ENCODE measurements around the gene PTBP1.

DNA sequence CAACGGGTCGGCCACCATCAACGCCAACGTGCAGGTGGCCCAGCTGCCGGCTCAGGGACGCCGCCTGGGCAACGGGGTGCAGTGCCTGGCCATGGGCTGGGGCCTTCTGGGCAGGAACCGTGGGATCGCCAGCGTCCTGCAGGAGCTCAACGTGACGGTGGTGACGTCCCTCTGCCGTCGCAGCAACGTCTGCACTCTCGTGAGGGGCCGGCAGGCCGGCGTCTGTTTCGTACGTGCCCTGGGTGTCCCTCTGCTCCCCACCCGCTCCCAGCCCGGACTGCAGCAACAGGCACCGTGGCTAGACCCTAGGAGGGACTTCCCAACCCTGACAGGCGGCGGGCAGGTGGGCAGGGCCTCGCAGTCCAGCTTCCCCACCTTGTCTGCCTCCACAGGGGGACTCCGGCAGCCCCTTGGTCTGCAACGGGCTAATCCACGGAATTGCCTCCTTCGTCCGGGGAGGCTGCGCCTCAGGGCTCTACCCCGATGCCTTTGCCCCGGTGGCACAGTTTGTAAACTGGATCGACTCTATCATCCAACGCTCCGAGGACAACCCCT is 58.4 kb downstream of the PTBP1 start:
- TF ChIP-seq, protein P1, sequence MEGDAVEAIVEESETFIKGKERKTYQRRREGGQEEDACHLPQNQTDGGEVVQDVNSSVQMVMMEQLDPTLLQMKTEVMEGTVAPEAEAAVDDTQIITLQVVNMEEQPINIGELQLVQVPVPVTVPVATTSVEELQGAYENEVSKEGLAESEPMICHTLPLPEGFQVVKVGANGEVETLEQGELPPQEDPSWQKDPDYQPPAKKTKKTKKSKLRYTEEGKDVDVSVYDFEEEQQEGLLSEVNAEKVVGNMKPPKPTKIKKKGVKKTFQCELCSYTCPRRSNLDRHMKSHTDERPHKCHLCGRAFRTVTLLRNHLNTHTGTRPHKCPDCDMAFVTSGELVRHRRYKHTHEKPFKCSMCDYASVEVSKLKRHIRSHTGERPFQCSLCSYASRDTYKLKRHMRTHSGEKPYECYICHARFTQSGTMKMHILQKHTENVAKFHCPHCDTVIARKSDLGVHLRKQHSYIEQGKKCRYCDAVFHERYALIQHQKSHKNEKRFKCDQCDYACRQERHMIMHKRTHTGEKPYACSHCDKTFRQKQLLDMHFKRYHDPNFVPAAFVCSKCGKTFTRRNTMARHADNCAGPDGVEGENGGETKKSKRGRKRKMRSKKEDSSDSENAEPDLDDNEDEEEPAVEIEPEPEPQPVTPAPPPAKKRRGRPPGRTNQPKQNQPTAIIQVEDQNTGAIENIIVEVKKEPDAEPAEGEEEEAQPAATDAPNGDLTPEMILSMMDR (IDR thresholded peaks at IDR 0.05; ENCODE audit: insufficient read depth, low read depth, low read length), result no peak
- no peak for TF ChIP-seq EZH2 (IDR thresholded peaks at IDR 0.05; ENCODE audit: insufficient read depth, low read length)

Measured in astrocyte (in vitro differentiated cells and primary cell).